Measurements from ENCODE around the gene CDKL1.

DNA sequence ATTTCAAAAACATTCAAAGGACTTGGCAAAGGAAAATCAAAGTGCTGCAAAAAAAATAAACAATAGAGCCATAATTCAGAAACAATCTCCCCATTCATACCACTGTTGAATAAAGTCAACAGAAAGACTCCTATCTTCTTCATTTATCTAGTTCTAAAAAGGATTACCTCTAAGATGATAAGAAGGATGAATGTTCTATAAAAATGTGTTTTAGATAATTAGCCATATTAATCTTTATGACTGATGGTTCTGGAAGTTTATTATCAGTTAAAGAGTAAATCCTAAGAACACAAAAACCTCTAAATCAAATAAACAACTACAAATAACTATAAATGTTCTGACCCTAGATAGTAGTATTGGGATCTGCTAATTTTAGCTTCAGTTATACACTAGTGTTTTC lies 37.8 kb upstream of the CDKL1 start:
- TF ChIP-seq, protein P1, sequence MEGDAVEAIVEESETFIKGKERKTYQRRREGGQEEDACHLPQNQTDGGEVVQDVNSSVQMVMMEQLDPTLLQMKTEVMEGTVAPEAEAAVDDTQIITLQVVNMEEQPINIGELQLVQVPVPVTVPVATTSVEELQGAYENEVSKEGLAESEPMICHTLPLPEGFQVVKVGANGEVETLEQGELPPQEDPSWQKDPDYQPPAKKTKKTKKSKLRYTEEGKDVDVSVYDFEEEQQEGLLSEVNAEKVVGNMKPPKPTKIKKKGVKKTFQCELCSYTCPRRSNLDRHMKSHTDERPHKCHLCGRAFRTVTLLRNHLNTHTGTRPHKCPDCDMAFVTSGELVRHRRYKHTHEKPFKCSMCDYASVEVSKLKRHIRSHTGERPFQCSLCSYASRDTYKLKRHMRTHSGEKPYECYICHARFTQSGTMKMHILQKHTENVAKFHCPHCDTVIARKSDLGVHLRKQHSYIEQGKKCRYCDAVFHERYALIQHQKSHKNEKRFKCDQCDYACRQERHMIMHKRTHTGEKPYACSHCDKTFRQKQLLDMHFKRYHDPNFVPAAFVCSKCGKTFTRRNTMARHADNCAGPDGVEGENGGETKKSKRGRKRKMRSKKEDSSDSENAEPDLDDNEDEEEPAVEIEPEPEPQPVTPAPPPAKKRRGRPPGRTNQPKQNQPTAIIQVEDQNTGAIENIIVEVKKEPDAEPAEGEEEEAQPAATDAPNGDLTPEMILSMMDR (IDR thresholded peaks at IDR 0.05), result no peak
- no peak for TF ChIP-seq POLR2A (IDR thresholded peaks at IDR 0.05)

All from heart left ventricle (tissue), 13 donors.